GM21737 (cell line): ENCODE measurements around the gene RNF227.
"Not testable (repeated sequence)": the region's sequence is repeated elsewhere in the genome, so short reads cannot be mapped to it uniquely, and the experiment has no call there.

Experiments
- ATAC-seq: cut with Tn5 transposase; IDR thresholded peaks from one replicate; pipeline ENCODE4 v1.9.1; 2021; ENCODE audit warnings: mild to moderate bottlenecking, moderate library complexity; ENCODE audit not compliant: unreplicated experiment

Gene RNF227

DNA sequence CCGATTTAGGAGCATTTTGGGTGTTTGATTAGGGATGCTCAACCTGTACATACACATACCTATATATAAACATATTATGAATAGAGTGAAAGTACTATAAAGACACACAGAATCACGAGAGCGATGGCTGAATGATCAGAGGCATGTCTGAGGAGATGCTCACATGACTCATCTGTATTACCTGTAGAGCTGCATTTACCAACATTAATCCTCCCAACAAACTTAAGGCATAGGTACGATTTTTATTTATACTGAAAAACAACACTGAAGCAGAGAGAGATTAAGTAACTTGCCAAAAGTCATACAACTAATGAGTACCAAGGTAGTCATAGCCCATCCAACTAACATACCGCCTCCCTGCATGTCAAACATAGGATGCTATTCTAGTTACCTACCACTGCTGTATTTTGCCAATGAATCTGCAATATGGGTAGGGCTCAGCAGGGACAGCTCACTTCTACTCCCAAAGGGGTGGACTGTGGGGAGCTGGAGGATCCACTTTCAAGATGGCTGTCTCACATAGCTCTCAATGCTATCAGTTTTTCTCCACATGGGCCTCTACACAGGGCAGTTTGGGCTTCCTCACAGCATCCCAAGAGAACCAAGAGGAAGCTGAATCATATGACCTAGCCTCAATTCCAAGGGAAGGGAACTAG, 51.0 kb downstream of the RNF227 start:
- no peak for ATAC-seq

- ATAC-seq, result not testable (repeated sequence)
These were observed 51.7 kb downstream of the RNF227 start for GRCh38 chr17:7864384-7864783.
